NCI-H1092 treated with DMSO at 0.1 percent for 48 hours (cell line): Measurements from ENCODE around the gene ZFYVE1.
"Not testable (repeated sequence)": the region's sequence is repeated elsewhere in the genome, so short reads cannot be mapped to it uniquely, and the experiment has no call there.

ENCODE experiments used
- DNase-seq: peaks from one replicate; lab custom pipeline; 2025; lab: John Stamatoyannopoulos, UW

The ZFYVE1 gene

DNA sequence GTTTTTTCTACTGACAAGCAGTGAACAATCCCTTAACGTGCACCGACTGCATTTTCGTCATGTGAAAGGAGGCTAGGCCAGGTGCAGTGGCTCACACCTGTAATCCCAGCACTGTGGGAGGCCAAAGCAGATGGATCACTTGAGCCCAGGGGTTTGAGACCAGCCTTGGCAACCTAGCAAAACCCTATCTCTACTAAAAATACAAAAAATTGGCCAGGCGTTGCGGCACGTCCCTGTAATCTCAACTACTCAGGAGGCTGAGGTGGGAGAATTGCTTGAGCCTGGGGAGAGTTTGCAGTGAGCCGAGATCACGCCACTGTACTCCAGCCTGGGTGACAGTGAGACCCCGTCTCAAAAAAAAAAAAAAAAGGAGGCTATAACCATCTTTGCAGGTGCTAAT, 22.3 kb downstream of the ZFYVE1 start:
- not testable (repeated sequence) for DNase-seq

DNA sequence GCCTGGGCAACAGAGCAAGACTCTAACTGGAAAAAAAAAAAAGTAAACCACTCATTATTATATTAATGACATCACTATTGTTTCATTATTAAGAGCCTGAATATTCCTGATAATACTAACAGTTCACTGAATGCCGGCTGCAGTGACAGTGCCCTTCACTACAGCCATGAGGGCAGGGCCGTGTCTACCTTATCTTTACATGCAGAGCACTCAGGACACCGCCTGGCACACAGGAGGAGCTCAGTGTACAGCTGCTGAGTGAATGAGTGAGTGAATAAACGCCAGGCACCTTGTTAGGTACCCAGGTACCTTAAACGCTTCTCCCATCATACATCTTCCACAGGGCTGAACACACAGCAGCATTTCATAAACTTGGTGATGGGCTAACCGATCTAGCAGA, 23.2 kb downstream of the ZFYVE1 start:
- no peak for DNase-seq

GRCh38 chr14:73000073-73000472, 26.8 kb downstream of the ZFYVE1 start:
- DNase-seq, result no peak

GRCh38 chr14:72999316-72999715, 27.6 kb downstream of the ZFYVE1 start:
- no peak for DNase-seq

GRCh38 chr14:72998252-72998903, 28.5 kb downstream of the ZFYVE1 start:
- no peak for DNase-seq

- DNase-seq, result no peak
Measured at GRCh38 chr14:72996916-72997315, 30.0 kb downstream of the ZFYVE1 start.

- DNase-seq, result no peak
Measured at GRCh38 chr14:72990171-72990570, 36.7 kb downstream of the ZFYVE1 start.

- no peak for DNase-seq
Measured at GRCh38 chr14:72986857-72987256, 40.0 kb downstream of the ZFYVE1 start.

DNA sequence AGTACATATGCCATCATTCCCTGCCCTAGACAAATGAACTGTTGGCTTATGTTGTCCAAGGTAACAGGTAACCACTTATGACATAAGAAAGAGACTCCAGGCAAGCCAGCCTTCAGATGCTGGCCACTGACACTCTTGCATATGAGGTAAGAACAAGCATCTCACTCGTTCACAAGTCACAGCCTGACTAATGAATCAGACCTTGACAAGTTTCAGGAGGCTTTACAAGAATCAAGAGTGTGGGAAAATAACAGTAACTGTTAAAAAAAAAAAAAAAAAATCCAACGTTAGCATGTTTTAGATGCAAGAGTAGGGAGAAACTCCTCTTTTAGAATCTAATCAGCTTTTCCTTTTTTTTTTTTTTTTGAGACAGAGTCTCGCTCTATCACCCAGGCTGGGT, 40.7 kb downstream of the ZFYVE1 start:
- DNase-seq, result no peak

GRCh38 chr14:72982146-72982708, 44.7 kb downstream of the ZFYVE1 start:
- DNase-seq, result no peak

- no peak for DNase-seq
Measured at GRCh38 chr14:72980863-72981262, 46.0 kb downstream of the ZFYVE1 start.

- no peak for DNase-seq
Measured at GRCh38 chr14:72978856-72979255, 48.0 kb downstream of the ZFYVE1 start.

GRCh38 chr14:72975770-72976169, 51.1 kb downstream of the ZFYVE1 start:
- no peak for DNase-seq

- DNase-seq, result no peak
Measured at GRCh38 chr14:72974661-72975060, 52.2 kb downstream of the ZFYVE1 start.

GRCh38 chr14:72970824-72971434, 56.0 kb downstream of the ZFYVE1 start:
- DNase-seq, result no peak

- DNase-seq, result no peak
Measured at GRCh38 chr14:72970058-72970630, 56.8 kb downstream of the ZFYVE1 start.

- DNase-seq, result no peak
Measured at GRCh38 chr14:72968316-72968715, 58.6 kb downstream of the ZFYVE1 start.

- no peak for DNase-seq
Measured at GRCh38 chr14:72966038-72966437, 60.9 kb downstream of the ZFYVE1 start.

DNA sequence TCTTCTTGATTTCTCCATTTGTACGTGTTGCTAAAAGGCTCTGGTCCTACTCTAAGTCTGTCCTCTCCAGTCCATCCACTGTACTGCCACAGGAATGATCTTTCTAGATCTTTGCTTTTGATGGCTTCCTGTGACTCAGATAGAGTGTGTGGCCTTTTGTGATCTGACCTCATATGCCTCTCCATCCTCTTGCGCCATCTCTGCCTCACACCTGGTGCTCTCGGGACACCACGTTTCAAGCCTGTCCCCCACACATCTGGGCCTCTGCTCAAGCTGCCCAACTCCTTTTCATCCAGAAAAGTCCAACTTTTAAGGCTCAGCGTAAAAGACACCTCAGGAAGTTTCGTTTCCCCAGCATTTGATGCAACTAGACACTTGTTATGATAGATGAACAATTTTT, 61.7 kb downstream of the ZFYVE1 start:
- no peak for DNase-seq

DNA sequence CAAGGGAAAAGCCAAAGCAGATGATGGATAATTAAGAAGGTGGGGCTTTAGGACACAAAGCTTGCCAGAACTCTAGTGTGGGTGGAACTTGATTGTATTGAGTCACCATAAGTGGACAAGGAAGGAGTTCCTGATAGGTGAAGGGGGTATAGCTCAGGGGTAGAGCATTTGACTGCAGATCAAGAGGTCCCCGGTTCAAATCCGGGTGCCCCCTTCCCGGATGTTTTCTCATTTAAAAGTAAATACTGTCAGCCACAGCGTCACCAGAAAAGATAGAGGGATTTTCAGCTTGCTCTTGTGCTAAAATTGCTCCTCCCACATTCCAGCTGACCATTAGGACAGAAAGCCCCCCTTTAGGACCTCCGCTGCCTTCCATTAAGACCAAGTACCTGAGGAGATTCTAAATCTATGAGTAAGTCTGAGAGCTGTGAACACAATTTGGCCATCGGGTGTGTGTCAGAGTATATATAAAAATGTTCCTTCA, 64.0 kb downstream of the ZFYVE1 start:
- no peak for DNase-seq

DNA sequence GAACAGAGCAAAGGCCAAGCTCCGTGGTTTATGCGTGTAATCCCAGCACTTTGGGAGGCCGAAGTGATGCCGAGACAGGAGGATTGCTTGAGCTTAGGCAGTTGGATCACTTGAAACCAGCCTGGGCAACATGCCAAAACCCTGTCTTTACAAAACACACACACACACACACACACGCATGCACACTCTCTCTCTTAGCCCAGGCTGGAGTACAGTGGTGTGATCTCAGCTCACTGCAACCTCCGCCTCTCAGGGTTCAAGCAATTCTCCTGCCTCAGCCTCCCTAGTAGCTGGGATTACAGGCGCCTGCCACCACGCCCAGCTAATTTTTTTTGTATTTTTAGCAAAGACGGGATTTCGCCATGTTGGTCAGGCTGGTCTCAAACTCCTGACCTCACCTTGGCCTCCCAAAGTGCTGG, 64.6 kb downstream of the ZFYVE1 start:
- not testable (repeated sequence) for DNase-seq

DNA sequence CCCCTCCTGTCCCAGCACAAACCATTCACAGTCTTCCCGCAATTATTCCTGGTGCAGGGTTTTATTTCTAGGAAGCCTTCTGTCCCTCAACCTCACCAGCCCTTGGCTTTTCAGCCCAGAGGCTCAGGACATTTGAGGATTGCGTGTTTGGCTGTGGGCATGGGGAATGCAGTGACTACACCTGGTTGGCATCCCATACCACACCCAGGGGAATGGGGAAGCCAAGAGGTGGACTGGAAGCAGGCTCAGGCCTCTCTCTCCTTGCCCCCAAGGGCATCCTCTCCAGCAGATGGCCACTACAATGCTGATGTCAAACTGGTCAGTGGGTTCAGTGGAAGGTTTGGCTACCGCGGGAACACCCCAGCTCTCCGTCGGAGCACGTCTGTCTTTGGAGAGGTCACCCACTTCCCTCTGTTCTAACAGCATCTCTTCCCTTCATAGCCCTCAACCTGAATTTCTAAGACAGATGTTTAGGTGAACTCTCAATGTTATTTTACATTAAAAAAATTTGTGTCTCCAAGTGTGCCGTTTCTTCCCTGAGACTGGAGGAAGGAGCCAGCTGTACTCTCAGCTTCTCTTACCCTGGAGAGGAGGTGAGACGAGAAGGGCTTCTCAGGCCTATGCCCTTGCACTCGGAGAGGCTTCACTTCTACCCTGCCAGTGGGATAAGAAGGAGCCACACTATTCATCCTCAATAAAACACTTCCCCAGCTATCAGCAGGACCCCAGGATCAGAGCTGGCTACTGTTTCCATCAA, 65.1 kb downstream of the ZFYVE1 start:
- DNase-seq, result no peak
